ENCODE data around the gene PRPF31.

PRPF31 gene

GRCh38 chr19:54145541-54146158 is 30.1 kb downstream of the PRPF31 start:
- DNase-seq = no peak

DNA sequence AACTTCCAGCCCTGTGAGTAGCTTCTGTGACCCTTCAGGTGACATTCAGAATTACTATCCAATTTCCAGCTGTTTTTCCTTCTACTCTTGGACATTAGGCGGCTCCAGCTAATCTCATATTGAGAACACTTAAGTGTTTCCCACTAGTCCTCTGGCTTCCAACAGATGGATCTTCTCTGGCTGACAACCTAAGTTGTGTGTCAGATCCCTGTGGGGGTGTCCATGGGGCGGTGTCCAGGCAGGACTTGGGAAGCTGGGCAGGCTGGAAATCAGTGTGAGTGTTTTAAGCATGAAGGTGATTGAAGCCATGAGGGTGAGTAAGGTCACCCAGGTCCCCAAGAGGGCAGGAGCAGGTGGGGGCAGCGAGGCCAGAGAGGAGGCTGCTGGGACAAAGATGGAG is 32.1 kb downstream of the PRPF31 start:
- DNase-seq = no peak

- no peak for DNase-seq
Observed at GRCh38 chr19:54148158-54148557, 32.6 kb downstream of the PRPF31 start.

GRCh38 chr19:54149021-54149812 is 33.7 kb downstream of the PRPF31 start:
- no peak for DNase-seq

DNA sequence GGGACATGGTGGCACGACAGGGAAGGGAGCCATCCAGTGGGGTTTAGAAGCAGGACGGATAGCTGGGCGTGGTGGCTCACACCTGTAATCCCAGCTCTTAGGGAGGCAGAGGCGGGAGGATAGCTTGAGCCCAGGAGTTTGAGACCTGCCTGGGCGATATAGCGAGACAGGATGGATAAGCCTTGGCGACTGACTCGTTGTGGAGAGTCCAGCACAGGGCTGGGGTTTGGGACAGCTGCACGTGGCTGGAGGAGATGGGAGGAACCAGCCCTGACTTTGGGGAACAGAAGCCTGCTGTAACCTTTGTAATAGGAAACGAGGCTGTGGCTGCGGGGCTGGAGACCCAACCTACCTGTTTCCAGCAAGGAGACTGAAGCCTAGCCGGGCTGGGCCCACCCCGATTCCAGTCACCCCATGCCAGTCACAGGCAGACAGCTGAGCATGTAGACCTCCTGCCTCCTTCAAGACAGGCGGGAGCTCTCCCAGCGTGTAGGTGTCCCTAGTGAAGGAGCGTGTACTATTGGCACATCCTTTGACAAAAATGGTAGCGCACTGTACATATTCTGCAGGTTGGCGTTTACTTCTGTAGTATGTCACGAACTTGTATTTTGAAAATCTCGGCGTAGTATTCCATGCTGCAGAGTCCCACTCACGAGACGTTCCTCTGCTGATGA is 35.9 kb downstream of the PRPF31 start:
- DNase-seq = no peak

DNA sequence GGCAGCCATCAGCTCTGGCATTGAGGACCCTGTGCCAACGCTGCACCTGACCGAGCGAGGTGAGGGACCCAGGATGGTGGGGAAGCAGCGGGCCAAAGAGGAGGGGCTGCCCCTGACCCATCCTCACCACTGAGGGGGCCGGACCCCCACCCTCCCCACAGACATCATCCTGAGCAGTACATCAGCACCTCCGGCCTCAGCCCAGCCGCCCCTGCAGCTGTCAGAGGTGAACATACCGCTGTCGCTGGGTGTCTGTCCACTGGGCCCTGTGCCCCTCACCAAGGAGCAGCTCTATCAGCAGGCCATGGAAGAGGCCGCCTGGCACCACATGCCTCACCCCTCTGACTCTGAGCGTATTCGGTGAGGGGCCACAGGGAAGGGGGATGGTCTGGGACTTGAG is 36.7 kb downstream of the PRPF31 start:
- no peak for DNase-seq

GRCh38 chr19:54152878-54153524 is 37.4 kb downstream of the PRPF31 start:
- DNase-seq = no peak

GRCh38 chr19:54153731-54154326 is 38.3 kb downstream of the PRPF31 start:
- no peak for DNase-seq

GRCh38 chr19:54154603-54155345 is 39.2 kb downstream of the PRPF31 start:
- no peak for DNase-seq

GRCh38 chr19:54155694-54156093 is 40.1 kb downstream of the PRPF31 start:
- no peak for DNase-seq

GRCh38 chr19:54156490-54156889 is 40.9 kb downstream of the PRPF31 start:
- no peak for DNase-seq

GRCh38 chr19:54156953-54157352 is 41.4 kb downstream of the PRPF31 start:
- no peak for DNase-seq

- DNase-seq = peak in 1 of 2 donors; percentile 29
Observed at GRCh38 chr19:54158812-54159351, 43.3 kb downstream of the PRPF31 start.

GRCh38 chr19:54159352-54160181 is 44.0 kb downstream of the PRPF31 start, which contains the start of gene LENG1:
Gene LENG1, minus strand, starts transcription at chr19:54159721. Its CDS starts 26 bp downstream, at chr19:54159695.
- DNase-seq = peak; percentile 92 to 94

- DNase-seq = no peak
Observed at GRCh38 chr19:54160182-54160811, 44.7 kb downstream of the PRPF31 start.

- no peak for DNase-seq
Observed at GRCh38 chr19:54160854-54161253, 45.3 kb downstream of the PRPF31 start.

- DNase-seq = peak; percentile 74 to 75
Observed at GRCh38 chr19:54162241-54162805, 46.8 kb downstream of the PRPF31 start.

GRCh38 chr19:54162884-54163283 is 47.3 kb downstream of the PRPF31 start:
- no peak for DNase-seq

DNA sequence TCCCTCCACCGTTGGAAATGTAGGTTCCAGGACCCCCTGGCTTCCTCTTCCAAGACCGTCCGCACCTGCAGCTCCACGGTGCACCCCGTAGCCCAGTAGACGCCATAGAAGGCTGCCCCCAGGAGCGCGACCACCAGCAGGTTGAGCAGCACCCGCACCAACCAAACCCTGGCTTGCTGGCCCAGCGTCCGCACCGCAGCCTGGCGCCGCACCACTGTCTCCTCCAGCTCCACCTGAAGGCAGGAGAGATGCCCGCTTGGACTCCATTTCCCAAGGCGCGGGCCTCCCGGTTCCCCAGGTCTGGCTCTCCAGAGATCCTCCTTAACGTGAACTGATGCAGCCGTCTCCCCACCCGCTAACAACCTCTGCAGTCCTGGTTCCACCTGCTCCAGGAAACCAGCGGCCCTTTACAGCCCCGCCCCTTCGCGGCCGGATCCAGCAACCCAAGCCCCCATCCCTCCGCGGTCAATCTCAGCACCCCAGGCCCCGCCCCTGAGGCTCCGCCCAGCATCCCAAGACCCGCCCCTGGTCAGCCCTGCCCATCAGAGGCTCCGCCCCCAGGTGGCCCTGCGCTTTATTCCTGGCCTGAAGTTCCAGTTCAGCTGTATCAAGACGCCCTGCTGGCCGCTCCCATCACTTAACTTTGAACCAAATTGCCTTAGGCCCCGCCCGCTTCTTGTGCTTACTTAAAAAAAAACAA is 49.0 kb downstream of the PRPF31 start:
- DNase-seq = peak; percentile 34 to 58

Data from stimulated activated CD4-positive, alpha-beta T cell treated with anti-CD3 and anti-CD28 coated beads, Interleukin-2, amount 100 ng/mL, for 48 hours (primary cell).